Sigmoid colon (tissue), 3 donors: ENCODE results near the gene CCDC171.

Experiments
- POLR2A ChIP-seq, 2 donors: fragments of 450-650 bp; IDR thresholded peaks; one replicate each; pipeline ENCODE4 v1.6.1; 2016; ENCODE audit warnings: antibody characterized with exemption in 2 of 2, mild to moderate bottlenecking in 2 of 2, moderate library complexity in 2 of 2
- TF ChIP-seq, protein P1 (sequence below), 4 experiments: fragments of 450-650 bp in 3 of 4; fragments of 200-600 bp in 1 of 4; IDR thresholded peaks; one replicate each; pipeline ENCODE4 v1.5.1; 2016 to 2019; ENCODE audit warnings: antibody characterized with exemption in 4 of 4, mild to moderate bottlenecking in 3 of 4, moderate library complexity in 2 of 4

DNA sequence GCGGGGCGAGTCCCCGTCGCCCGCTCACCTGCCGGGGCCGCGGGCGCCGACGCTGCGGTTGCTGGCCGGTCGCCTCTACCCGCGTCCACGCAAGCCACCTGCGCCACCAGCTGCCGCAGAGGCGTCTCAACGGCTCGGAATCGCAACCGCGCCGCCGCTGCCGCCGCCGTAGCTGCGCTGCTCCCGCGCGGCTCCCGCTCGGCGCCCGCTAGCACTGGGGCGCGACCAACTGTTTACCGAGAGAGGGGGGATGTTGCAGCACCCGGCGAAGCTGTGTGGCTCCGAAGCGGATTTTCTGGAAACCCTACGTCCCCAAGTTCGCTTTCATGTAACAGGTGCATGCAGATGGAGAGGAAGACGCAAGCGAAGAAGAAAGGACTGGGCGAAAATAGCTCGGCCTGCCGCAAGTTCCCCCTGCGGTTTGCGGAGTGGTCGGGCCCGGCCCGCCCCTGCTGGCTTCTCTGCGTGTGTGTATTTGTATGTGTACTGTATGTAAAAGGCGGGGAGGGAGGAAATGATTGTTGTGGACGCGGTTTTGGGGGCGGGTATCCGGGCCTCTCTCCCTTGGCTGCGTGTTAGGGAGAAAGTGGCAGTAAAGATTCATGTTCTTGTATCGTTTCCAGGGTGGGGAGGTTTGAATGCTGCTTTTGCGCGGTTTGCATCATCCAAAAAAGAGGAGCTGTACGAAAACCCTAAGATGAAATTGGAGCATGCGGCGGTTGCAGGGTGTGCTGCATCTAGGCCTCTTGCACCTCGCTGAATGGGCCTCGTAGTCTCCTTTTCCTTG, 41.9 kb upstream of the CCDC171 start, which contains the start of gene PSIP1:
- TF ChIP-seq POLR2A (IDR thresholded peaks at IDR 0.05), result no peak
- TF ChIP-seq, protein P1, sequence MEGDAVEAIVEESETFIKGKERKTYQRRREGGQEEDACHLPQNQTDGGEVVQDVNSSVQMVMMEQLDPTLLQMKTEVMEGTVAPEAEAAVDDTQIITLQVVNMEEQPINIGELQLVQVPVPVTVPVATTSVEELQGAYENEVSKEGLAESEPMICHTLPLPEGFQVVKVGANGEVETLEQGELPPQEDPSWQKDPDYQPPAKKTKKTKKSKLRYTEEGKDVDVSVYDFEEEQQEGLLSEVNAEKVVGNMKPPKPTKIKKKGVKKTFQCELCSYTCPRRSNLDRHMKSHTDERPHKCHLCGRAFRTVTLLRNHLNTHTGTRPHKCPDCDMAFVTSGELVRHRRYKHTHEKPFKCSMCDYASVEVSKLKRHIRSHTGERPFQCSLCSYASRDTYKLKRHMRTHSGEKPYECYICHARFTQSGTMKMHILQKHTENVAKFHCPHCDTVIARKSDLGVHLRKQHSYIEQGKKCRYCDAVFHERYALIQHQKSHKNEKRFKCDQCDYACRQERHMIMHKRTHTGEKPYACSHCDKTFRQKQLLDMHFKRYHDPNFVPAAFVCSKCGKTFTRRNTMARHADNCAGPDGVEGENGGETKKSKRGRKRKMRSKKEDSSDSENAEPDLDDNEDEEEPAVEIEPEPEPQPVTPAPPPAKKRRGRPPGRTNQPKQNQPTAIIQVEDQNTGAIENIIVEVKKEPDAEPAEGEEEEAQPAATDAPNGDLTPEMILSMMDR (IDR thresholded peaks at IDR 0.05), result peak in 3 of 4 experiments; percentile 25 to 42 (median 40)
